Osteocyte (in vitro differentiated cells): ENCODE results near the gene ANKH. TPM values are rescaled to one million over a fixed set of nuclear protein-coding genes. Genes with fewer than 3 reads are reported as not detected.

Experiments used
- DNase-seq: peaks from one replicate; pipeline ENCODE4 v3.0.0; 2021; ENCODE audit warnings: mixed read lengths; ENCODE audit not compliant: unreplicated experiment; ENCODE audit errors: extremely low spot score
- H3K27ac Mint-ChIP-seq: one replicate; pipeline ENCODE4 v1.8.0; 2021; ENCODE audit warnings: mild to moderate bottlenecking, mixed read lengths; ENCODE audit not compliant: unreplicated experiment
- H3K27me3 Mint-ChIP-seq: one replicate; pipeline ENCODE4 v1.8.0; 2021; ENCODE audit warnings: mixed read lengths; ENCODE audit not compliant: unreplicated experiment
- H3K36me3 Mint-ChIP-seq: one replicate; pipeline ENCODE4 v1.8.0; 2021; ENCODE audit warnings: mixed read lengths; ENCODE audit not compliant: unreplicated experiment
- H3K4me1 Mint-ChIP-seq: one replicate; pipeline ENCODE4 v1.8.0; 2021; ENCODE audit warnings: mixed read lengths; ENCODE audit not compliant: unreplicated experiment
- H3K4me3 Mint-ChIP-seq: one replicate; pipeline ENCODE4 v1.8.0; 2021; ENCODE audit warnings: mild to moderate bottlenecking, moderate library complexity, mixed read lengths; ENCODE audit not compliant: unreplicated experiment
- H3K9me3 Mint-ChIP-seq: one replicate; pipeline ENCODE4 v1.8.0; 2021; ENCODE audit warnings: mixed read lengths; ENCODE audit not compliant: unreplicated experiment
- CTCF ChIP-seq: fragments of 200-600 bp; sonication (generic); IDR thresholded peaks from 2 replicates; pipeline ENCODE4 v1.5.0; 2021; ENCODE audit warnings: antibody characterized with exemption, mild to moderate bottlenecking, moderate library complexity
- total RNA-seq: library from RNA; stranded (reverse); gene quantifications from 2 replicates; pipeline ENCODE4 v1.2.1, GENCODE V29; 2021

ANKH gene
- total RNA-seq, 1 donor from 2014 or later = 50.8 TPM

GRCh38 chr5:14752497-14753071 is 119.0 kb downstream of the ANKH start:
- no peaks in the 10 kb centered on the region for H3K27me3 Mint-ChIP-seq
- H3K36me3 Mint-ChIP-seq = peaks cover 25% of the 10 kb centered on the region
- no peak for DNase-seq
- no peak overlapping the region for H3K27ac Mint-ChIP-seq
- no peak overlapping the region for H3K4me3 Mint-ChIP-seq
- no peaks in the 10 kb centered on the region for H3K4me1 Mint-ChIP-seq
- H3K9me3 Mint-ChIP-seq = no peaks in the 10 kb centered on the region
- no peak for TF ChIP-seq CTCF

GRCh38 chr5:14750712-14751111 is 120.9 kb downstream of the ANKH start:
- no peak for TF ChIP-seq CTCF
- H3K4me1 Mint-ChIP-seq = no peaks in the 10 kb centered on the region
- no peak overlapping the region for H3K4me3 Mint-ChIP-seq
- peaks cover 25% of the 10 kb centered on the region for H3K36me3 Mint-ChIP-seq
- DNase-seq = no peak
- no peaks in the 10 kb centered on the region for H3K27me3 Mint-ChIP-seq
- no peaks in the 10 kb centered on the region for H3K9me3 Mint-ChIP-seq
- no peak overlapping the region for H3K27ac Mint-ChIP-seq

GRCh38 chr5:14749579-14750101 is 121.9 kb downstream of the ANKH start:
- Mint-ChIP-seq H3K27ac (no peak overlapping the region), H3K4me1 (no peaks in the 10 kb centered on the region), H3K27me3 (no peaks in the 10 kb centered on the region), H3K9me3 (no peaks in the 10 kb centered on the region), H3K4me3 (no peak overlapping the region), H3K36me3 (peaks cover 24% of the 10 kb centered on the region)
- no peak for TF ChIP-seq CTCF
- no peak for DNase-seq

- Mint-ChIP-seq H3K36me3 (peaks cover 21% of the 10 kb centered on the region), H3K9me3 (no peaks in the 10 kb centered on the region), H3K27ac (no peak overlapping the region), H3K4me1 (peaks cover 2% of the 10 kb centered on the region), H3K4me3 (no peak overlapping the region), H3K27me3 (no peaks in the 10 kb centered on the region)
- no peak for DNase-seq
- no peak for TF ChIP-seq CTCF
These were observed 123.2 kb downstream of the ANKH start for GRCh38 chr5:14748180-14748900.

- TF ChIP-seq CTCF = no peak
- Mint-ChIP-seq H3K27me3 (no peaks in the 10 kb centered on the region), H3K27ac (no peak overlapping the region), H3K4me3 (no peak overlapping the region), H3K36me3 (peaks cover 16% of the 10 kb centered on the region), H3K4me1 (peaks cover 2% of the 10 kb centered on the region), H3K9me3 (no peaks in the 10 kb centered on the region)
- DNase-seq = no peak
These were observed 125.8 kb downstream of the ANKH start for GRCh38 chr5:14745753-14746152.
